IMR-90 (cell line): Measurements from ENCODE around the gene CHST2. TPM values are rescaled to one million over a fixed set of nuclear protein-coding genes. Genes with fewer than 3 reads are reported as not detected.

Experiments used
- ATAC-seq: fragments of 200-7000 bp; cut with Tn5 transposase; 2 replicates; pipeline ENCODE4 v1.9.1; 2020; ENCODE audit warnings: low read depth, mild to moderate bottlenecking, moderate library complexity
- BruUV-seq: library from RNA; stranded (reverse); fragments of 400-500 nt; replicated peaks from 2 replicates; lab custom pipeline; 2021; lab: Mats Ljungman, UMichigan
- CTCF ChIA-PET: fragments of 300-600 bp; formaldehyde crosslinking; extraction: SDS; loops from one replicate; lab custom pipeline; 2021; ENCODE audit warnings: antibody characterized with exemption; lab: Yijun Ruan, JAX
- POLR2A ChIA-PET: fragments of 300-600 bp; sonication (Branson Sonifier 250); formaldehyde crosslinking; loops from one replicate; lab custom pipeline; 2022; ENCODE audit warnings: antibody characterized with exemption; ENCODE audit not compliant: unreplicated experiment; lab: Charles Lee
- DNase-seq: peaks from one replicate; pipeline ENCODE4 v3.0.0; 2013
- H2AFZ ChIP-seq: replicated peaks from 2 replicates; pipeline ENCODE3; 2013; ENCODE audit warnings: low read length, mild to moderate bottlenecking; ENCODE audit not compliant: poor library complexity
- H2AK5ac ChIP-seq: 2 replicates; pipeline ENCODE4 v1.6.1; 2013; ENCODE audit warnings: low read depth, low read length, inconsistent platforms
- H2AK9ac ChIP-seq: replicated peaks from 2 replicates; pipeline ENCODE3; 2013; ENCODE audit warnings: mild to moderate bottlenecking, low read depth, low read length, moderate library complexity; ENCODE audit not compliant: poor library complexity
- H2BK120ac ChIP-seq: 2 replicates; pipeline ENCODE4 v1.6.1; 2013; ENCODE audit warnings: low read depth, low read length, inconsistent platforms
- H2BK15ac ChIP-seq: 3 replicates; pipeline ENCODE4 v1.6.1; 2013; ENCODE audit warnings: low read depth, low read length, inconsistent platforms
- H2BK20ac ChIP-seq: 2 replicates; pipeline ENCODE4 v1.6.1; 2013; ENCODE audit warnings: low read depth, mild to moderate bottlenecking, inconsistent platforms, low read length, moderate library complexity
- H2BK5ac ChIP-seq: 2 replicates; pipeline ENCODE4 v1.6.1; 2013; ENCODE audit warnings: mild to moderate bottlenecking, low read depth, low read length, inconsistent platforms; ENCODE audit not compliant: poor library complexity, severe bottlenecking
- H3K14ac ChIP-seq: replicated peaks from 2 replicates; pipeline ENCODE4 v1.6.1; 2013; ENCODE audit warnings: low read depth, low read length, inconsistent platforms
- H3K18ac ChIP-seq: 2 replicates; pipeline ENCODE4 v1.6.1; 2013; ENCODE audit warnings: low read depth, low read length, control low read depth
- H3K23ac ChIP-seq: 2 replicates; pipeline ENCODE4 v1.6.1; 2013; ENCODE audit warnings: low read depth, low read length, inconsistent platforms
- H3K27ac ChIP-seq: 2 replicates; pipeline ENCODE4 v1.5.1; 2013; ENCODE audit warnings: mild to moderate bottlenecking, control low read depth, low read length; ENCODE audit not compliant: insufficient read depth
- H3K27me3 ChIP-seq: 2 replicates; pipeline ENCODE4 v1.6.1; 2013; ENCODE audit warnings: low read length; ENCODE audit not compliant: control insufficient read depth, insufficient read depth
- H3K36me3 ChIP-seq: 2 replicates; pipeline ENCODE4 v1.6.1; 2013; ENCODE audit warnings: low read length, mixed read lengths; ENCODE audit not compliant: control insufficient read depth, insufficient read depth
- H3K4ac ChIP-seq: 2 replicates; pipeline ENCODE4 v1.6.1; 2013; ENCODE audit warnings: low read depth, low read length, inconsistent platforms
- H3K4me1 ChIP-seq: 2 replicates; pipeline ENCODE4 v1.6.1; 2013; ENCODE audit warnings: low read length, mixed read lengths; ENCODE audit not compliant: control insufficient read depth, insufficient read depth
- H3K4me2 ChIP-seq: 2 replicates; pipeline ENCODE4 v1.6.1; 2013; ENCODE audit warnings: low read depth, mild to moderate bottlenecking, control low read depth, low read length, moderate library complexity
- H3K4me3 ChIP-seq: 2 replicates; pipeline ENCODE4 v1.5.1; 2013; ENCODE audit warnings: low read depth, mild to moderate bottlenecking, control low read depth, low read length, moderate library complexity; ENCODE audit not compliant: insufficient read depth
- H3K56ac ChIP-seq: 2 replicates; pipeline ENCODE4 v1.6.1; 2013; ENCODE audit warnings: low read length, inconsistent platforms; ENCODE audit not compliant: insufficient read depth; ENCODE audit errors: extremely low read depth
- H3K79me1 ChIP-seq, 2 experiments: 2 replicates each; pipeline ENCODE4 v1.6.1; 2013; ENCODE audit warnings: low read length in 2 of 2, inconsistent platforms in 1 of 2, low read depth in 1 of 2
- H3K9ac ChIP-seq: 2 replicates; pipeline ENCODE4 v1.6.1; 2013; ENCODE audit warnings: low read depth, low read length, control low read depth
- H3K9me1 ChIP-seq: 2 replicates; pipeline ENCODE4 v1.6.1; 2013; ENCODE audit warnings: low read length, inconsistent platforms; ENCODE audit not compliant: insufficient read depth
- H3K9me3 ChIP-seq: 2 replicates; pipeline ENCODE4 v1.6.1; 2013; ENCODE audit warnings: low read length; ENCODE audit not compliant: control insufficient read depth, insufficient read depth
- H4K20me1 ChIP-seq: 2 replicates; pipeline ENCODE4 v1.6.1; 2013; ENCODE audit warnings: low read length, inconsistent platforms; ENCODE audit not compliant: insufficient read depth
- H4K5ac ChIP-seq: 2 replicates; pipeline ENCODE4 v1.6.1; 2013; ENCODE audit warnings: mild to moderate bottlenecking, low read depth, low read length, control low read depth
- H4K8ac ChIP-seq, 2 experiments: 2 replicates each; pipeline ENCODE4 v1.6.1; 2013; ENCODE audit warnings: low read depth in 2 of 2, low read length in 2 of 2, control low read depth in 1 of 2, inconsistent platforms in 1 of 2
- H4K91ac ChIP-seq: 2 replicates; pipeline ENCODE4 v1.6.1; 2013; ENCODE audit warnings: low read depth, low read length, inconsistent platforms; ENCODE audit not compliant: insufficient read depth
- CEBPB ChIP-seq: IDR thresholded peaks from 2 replicates; pipeline ENCODE4 v1.6.1; 2012; ENCODE audit warnings: low read depth, low read length, improper control_type of control experiment
- MAZ ChIP-seq: IDR thresholded peaks from 2 replicates; pipeline ENCODE4 v1.6.1; 2012; ENCODE audit warnings: low read depth, mild to moderate bottlenecking, low read length, improper control_type of control experiment, moderate library complexity, borderline replicate concordance
- NFE2L2 ChIP-seq: fragments of 150-350 bp; IDR thresholded peaks from 2 replicates; pipeline ENCODE4 v1.6.1; 2016; ENCODE audit warnings: low read depth, mild to moderate bottlenecking, low read length
- RAD21 ChIP-seq: IDR thresholded peaks from 2 replicates; pipeline ENCODE4 v1.6.1; 2012; ENCODE audit warnings: low read length, improper control_type of control experiment
- RCOR1 ChIP-seq: IDR thresholded peaks from 2 replicates; pipeline ENCODE4 v1.6.1; 2012; ENCODE audit warnings: mild to moderate bottlenecking, low read length, improper control_type of control experiment; ENCODE audit not compliant: insufficient replicate concordance
- SMC3 ChIP-seq: fragments of 150-350 bp; IDR thresholded peaks from 2 replicates; pipeline ENCODE4 v1.6.1; 2016; ENCODE audit warnings: low read depth, mild to moderate bottlenecking, antibody characterized with exemption, low read length, moderate library complexity
- WGBS, 2 experiments: methylation state at CpG; one replicate each; pipeline versions ENCODE4 v1.1.5 to v1.1.7; 2013; ENCODE audit warnings: missing lambda C conversion rate in 2 of 2; ENCODE audit not compliant: insufficient read length in 1 of 2; ENCODE audit errors: extremely low coverage in 2 of 2; 5-methylcytosine and 5-hydroxymethylcytosine counted together
- dilution Hi-C: fragments of 300-500 bp; cut with HindIII; formaldehyde crosslinking; loops from one replicate; pipeline ENCODE4 v1.14.3; 2018; ENCODE audit warnings: low sequenced_read_pairs; ENCODE audit not compliant: unreplicated experiment
- in situ Hi-C: fragments of 300-500 bp; cut with MboI; formaldehyde crosslinking; loops from 3 replicates; pipeline ENCODE4 v1.14.3; 2019; ENCODE audit warnings: low sequenced_read_pairs, inconsistent platforms, mixed read lengths
- intact Hi-C: fragments of 100-400 bp; cut with micrococcal nuclease; formaldehyde crosslinking; loops from 2 replicates; pipeline ENCODE4 v1.10.0; 2022
- polyA plus RNA-seq, 3 experiments: library from polyadenylated mRNA; depleted of rRNA; stranded (reverse); fragments of >200 nt; gene quantifications; 2 replicates each; pipeline ENCODE4 v1.2.3, GENCODE V29; 2012; ENCODE audit warnings: low replicate concordance in 1 of 3
- total RNA-seq: library from RNA; depleted of rRNA; stranded (reverse); fragments of >200 nt; gene quantifications from 2 replicates; pipeline ENCODE4 v1.2.3, GENCODE V29; 2012
- TF ChIP-seq, protein P1 (sequence below): fragments of 150-350 bp; IDR thresholded peaks from 2 replicates; pipeline ENCODE4 v1.6.1; 2016; ENCODE audit warnings: low read depth, mild to moderate bottlenecking, low read length, moderate library complexity, borderline replicate concordance

CHST2 gene
- total and polyA plus RNA-seq, 2 of the 4 experiments (the other 2 are of a cell fraction): 0.90 to 1.4 TPM

DNA sequence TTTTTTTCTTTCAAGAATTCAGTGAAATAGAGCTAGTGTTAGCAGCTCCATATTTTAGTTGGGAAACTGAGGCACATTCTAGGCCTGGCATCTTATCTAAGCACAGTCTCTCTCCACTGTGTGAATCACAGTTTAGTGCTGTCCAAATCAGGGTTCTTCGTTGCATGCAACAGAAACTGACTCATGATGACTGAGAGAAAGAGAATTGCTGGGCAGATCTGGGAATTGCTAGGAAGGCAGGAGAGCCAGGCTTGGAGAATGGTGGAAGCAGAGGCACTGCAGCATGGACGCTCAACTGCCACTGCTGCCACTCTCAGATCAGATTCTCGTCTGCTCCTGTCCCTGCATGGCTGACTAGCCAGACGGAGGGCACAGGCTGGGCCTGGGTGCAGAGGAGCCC lies 40.7 kb upstream of the CHST2 start:
- POLR2A ChIA-PET: no interaction called here
- dilution Hi-C loops: no loop called here

More for the DNA sequence above, 40.7 kb upstream of the CHST2 start:
- H4K8ac ChIP-seq: no peak overlapping the region
- H3K4me1 ChIP-seq: no peaks in the 10 kb centered on the region
- H3K4ac ChIP-seq: no peak overlapping the region
- 93% methylated on average over 2 of the region's 4 CpGs; no CpG with 5 or more reads in 1 of the 2 experiments for WGBS, 2 experiments
- H2BK15ac ChIP-seq: no peak overlapping the region
- H3K79me1 ChIP-seq: no peaks in the 10 kb centered on the region
- no peak overlapping the region for H2BK5ac ChIP-seq
- H3K27ac ChIP-seq: no peak overlapping the region
- no TSS peak for BruUV-seq
- no peak overlapping the region for H2AK9ac ChIP-seq
- H3K56ac ChIP-seq: no peak overlapping the region
- CTCF ChIA-PET: no interaction called here
- H3K36me3 ChIP-seq: no peaks in the 10 kb centered on the region
- H3K18ac ChIP-seq: no peak overlapping the region
- H2AK5ac ChIP-seq: no peak overlapping the region
- H3K9ac ChIP-seq: no peak overlapping the region
- TF ChIP-seq MAZ: no peak
- TF ChIP-seq NFE2L2: peak; percentile 41; the same call in 1 of the 2 replicates
- peak; percentile 34; the same call in 1 of the 2 replicates for TF ChIP-seq CEBPB
- no peak for TF ChIP-seq RCOR1
- no peak for TF ChIP-seq SMC3
- TF ChIP-seq RAD21: no peak
- TF ChIP-seq, protein P1, sequence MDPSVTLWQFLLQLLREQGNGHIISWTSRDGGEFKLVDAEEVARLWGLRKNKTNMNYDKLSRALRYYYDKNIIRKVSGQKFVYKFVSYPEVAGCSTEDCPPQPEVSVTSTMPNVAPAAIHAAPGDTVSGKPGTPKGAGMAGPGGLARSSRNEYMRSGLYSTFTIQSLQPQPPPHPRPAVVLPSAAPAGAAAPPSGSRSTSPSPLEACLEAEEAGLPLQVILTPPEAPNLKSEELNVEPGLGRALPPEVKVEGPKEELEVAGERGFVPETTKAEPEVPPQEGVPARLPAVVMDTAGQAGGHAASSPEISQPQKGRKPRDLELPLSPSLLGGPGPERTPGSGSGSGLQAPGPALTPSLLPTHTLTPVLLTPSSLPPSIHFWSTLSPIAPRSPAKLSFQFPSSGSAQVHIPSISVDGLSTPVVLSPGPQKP: no peak
- no peaks in the 10 kb centered on the region for H3K9me1 ChIP-seq
- no peak overlapping the region for H3K4me2 ChIP-seq
- H2BK120ac ChIP-seq: no peak overlapping the region
- no peak overlapping the region for H4K91ac ChIP-seq
- peaks cover 2% of the 10 kb centered on the region for H3K27me3 ChIP-seq
- H3K23ac ChIP-seq: no peak overlapping the region
- in situ Hi-C loops: no loop called here
- H3K4me3 ChIP-seq: no peak overlapping the region
- H2AFZ ChIP-seq: no peak overlapping the region
- intact Hi-C loops: no loop called here
- ATAC-seq (peak; percentile 74), DNase-seq (peak; percentile 76)
- H2BK20ac ChIP-seq: no peak overlapping the region
- H3K14ac ChIP-seq: no peak overlapping the region
- no peaks in the 10 kb centered on the region for H3K9me3 ChIP-seq
- no peaks in the 10 kb centered on the region for H4K20me1 ChIP-seq
- no peak overlapping the region for H4K5ac ChIP-seq
